Fibroblast of lung (primary cell): ENCODE results near the gene SETBP1. TPM values are rescaled to one million over a fixed set of nuclear protein-coding genes. Genes with fewer than 3 reads are reported as not detected.

ENCODE experiments used
- DNase-seq, 2 donors: peaks; one replicate each; pipeline versions ENCODE4 v3.0.0 to v3.0.0-alpha.2; 2010; ENCODE audit warnings: low read depth in 2 of 2
- H2AFZ ChIP-seq: 2 replicates; pipeline ENCODE4 v1.5.1; 2012; ENCODE audit warnings: low read length, control low read depth, inconsistent platforms
- H3K27ac ChIP-seq: 2 replicates; pipeline ENCODE4 v1.5.1; 2011; ENCODE audit warnings: low read length, control low read depth; ENCODE audit not compliant: insufficient read depth
- H3K27me3 ChIP-seq: 2 replicates; pipeline ENCODE4 v1.5.1; 2011; ENCODE audit warnings: mild to moderate bottlenecking, low read length; ENCODE audit not compliant: control insufficient read depth, insufficient read depth
- H3K36me3 ChIP-seq: 2 replicates; pipeline ENCODE4 v1.5.1; 2011; ENCODE audit warnings: low read length; ENCODE audit not compliant: control insufficient read depth, insufficient read depth
- H3K4me1 ChIP-seq: 2 replicates; pipeline ENCODE4 v1.5.1; 2011; ENCODE audit warnings: low read length; ENCODE audit not compliant: control insufficient read depth, insufficient read depth; ENCODE audit errors: extremely low read depth
- H3K4me2 ChIP-seq: 2 replicates; pipeline ENCODE4 v1.5.1; 2011; ENCODE audit warnings: low read length, control low read depth; ENCODE audit not compliant: insufficient read depth; ENCODE audit errors: extremely low read depth
- H3K4me3 ChIP-seq, 4 experiments: fragments of 200-600 bp in 1 of 4; sonication (generic) in 1 of 4; replicated peaks in 1 of 4; 2 replicates each; pipeline ENCODE4 v1.5.1; 2011 to 2016; ENCODE audit warnings: low read length in 4 of 4, low read depth in 3 of 4, mild to moderate bottlenecking in 3 of 4, control low read depth in 2 of 4, inconsistent platforms in 1 of 4, mixed read lengths in 1 of 4; ENCODE audit not compliant: insufficient read depth in 1 of 4; ENCODE audit errors: control extremely low read depth in 1 of 4
- H3K79me2 ChIP-seq: 2 replicates; pipeline ENCODE4 v1.5.1; 2012; ENCODE audit warnings: mild to moderate bottlenecking, low read length, inconsistent platforms; ENCODE audit not compliant: control insufficient read depth, insufficient read depth
- H3K9ac ChIP-seq: 2 replicates; pipeline ENCODE4 v1.5.1; 2011; ENCODE audit warnings: mild to moderate bottlenecking, low read length, control low read depth; ENCODE audit not compliant: insufficient read depth
- H3K9me3 ChIP-seq: 2 replicates; pipeline ENCODE4 v1.5.1; 2012; ENCODE audit warnings: low read depth, low read length; ENCODE audit not compliant: control insufficient read depth, insufficient read depth
- H4K20me1 ChIP-seq: 2 replicates; pipeline ENCODE4 v1.5.1; 2011; ENCODE audit warnings: low read length; ENCODE audit not compliant: control insufficient read depth, insufficient read depth; ENCODE audit errors: extremely low read depth
- EZH2 ChIP-seq: IDR thresholded peaks from 2 replicates; pipeline ENCODE4 v1.5.1; 2012; ENCODE audit warnings: low read length, control low read depth, mild to moderate bottlenecking; ENCODE audit errors: missing control alignments
- polyA plus RNA-seq, 2 donors: library from polyadenylated mRNA; depleted of rRNA in 1 of 2; stranded (reverse) in 1 of 2; unstranded in 1 of 2; fragments of >200 nt; gene quantifications; 2 replicates each; pipeline ENCODE4 v1.2.1, GENCODE V29; 2011 to 2012; ENCODE audit warnings: missing spikeins in 1 of 2
- total RNA-seq: library from RNA; depleted of rRNA; stranded (reverse); fragments of >200 nt; gene quantifications from 2 replicates; pipeline ENCODE4 v1.2.1, GENCODE V29; 2014
- TF ChIP-seq, protein P1 (sequence below), 2 donors: IDR thresholded peaks in 1 of 2; conservative IDR thresholded peaks in 1 of 2; 1 replicate in 1 of 2; 2 replicates in 1 of 2; pipeline ENCODE4 v1.5.1; 2011 to 2012; ENCODE audit warnings: low read length in 2 of 2, control low read depth in 1 of 2, inconsistent platforms in 1 of 2, low read depth in 1 of 2, mild to moderate bottlenecking in 1 of 2

Gene SETBP1
- total and polyA plus RNA-seq, 2 donors (not counting 1 experiment from before 2014, with no cell fraction given), result 4.5 to 5.4 TPM

DNA sequence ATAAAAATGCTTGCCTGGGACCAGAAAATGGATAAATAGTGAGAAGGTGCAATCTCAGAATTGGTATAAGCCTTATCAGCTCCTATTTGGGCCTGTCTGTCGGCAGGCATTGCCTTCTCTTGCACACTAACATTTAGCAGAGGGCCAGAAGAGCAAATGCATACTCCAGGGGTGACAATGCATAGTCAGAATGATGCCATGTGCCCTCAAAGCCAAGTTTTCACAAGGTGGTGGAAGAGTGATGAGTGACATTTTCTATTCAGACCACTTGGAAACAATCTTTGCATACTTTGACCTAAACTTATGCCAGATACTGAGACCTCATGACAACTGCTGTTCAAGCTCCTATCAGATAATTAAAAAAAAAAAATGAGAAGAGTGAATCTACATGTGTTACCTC, 276.3 kb downstream of the SETBP1 start:
- no peaks in the 10 kb centered on the region for H3K27me3 ChIP-seq
- DNase-seq, result no peak
- no peaks in the 10 kb centered on the region for H3K9me3 ChIP-seq
- no peak overlapping the region for H3K4me3 ChIP-seq
- H3K27ac ChIP-seq, result no peak overlapping the region
- H3K4me2 ChIP-seq, result no peak overlapping the region
- TF ChIP-seq, protein P1, sequence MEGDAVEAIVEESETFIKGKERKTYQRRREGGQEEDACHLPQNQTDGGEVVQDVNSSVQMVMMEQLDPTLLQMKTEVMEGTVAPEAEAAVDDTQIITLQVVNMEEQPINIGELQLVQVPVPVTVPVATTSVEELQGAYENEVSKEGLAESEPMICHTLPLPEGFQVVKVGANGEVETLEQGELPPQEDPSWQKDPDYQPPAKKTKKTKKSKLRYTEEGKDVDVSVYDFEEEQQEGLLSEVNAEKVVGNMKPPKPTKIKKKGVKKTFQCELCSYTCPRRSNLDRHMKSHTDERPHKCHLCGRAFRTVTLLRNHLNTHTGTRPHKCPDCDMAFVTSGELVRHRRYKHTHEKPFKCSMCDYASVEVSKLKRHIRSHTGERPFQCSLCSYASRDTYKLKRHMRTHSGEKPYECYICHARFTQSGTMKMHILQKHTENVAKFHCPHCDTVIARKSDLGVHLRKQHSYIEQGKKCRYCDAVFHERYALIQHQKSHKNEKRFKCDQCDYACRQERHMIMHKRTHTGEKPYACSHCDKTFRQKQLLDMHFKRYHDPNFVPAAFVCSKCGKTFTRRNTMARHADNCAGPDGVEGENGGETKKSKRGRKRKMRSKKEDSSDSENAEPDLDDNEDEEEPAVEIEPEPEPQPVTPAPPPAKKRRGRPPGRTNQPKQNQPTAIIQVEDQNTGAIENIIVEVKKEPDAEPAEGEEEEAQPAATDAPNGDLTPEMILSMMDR (conservative IDR thresholded peaks at IDR 0.05 in 1 of 2, IDR thresholded peaks at IDR 0.05 in 1 of 2; ENCODE audit: low read depth in 1 of 2, low read length in 2 of 2), result no peak
- TF ChIP-seq EZH2, result no peak
- no peak overlapping the region for H3K9ac ChIP-seq
- no peaks in the 10 kb centered on the region for H3K4me1 ChIP-seq
- no peak overlapping the region for H2AFZ ChIP-seq
- no peaks in the 10 kb centered on the region for H4K20me1 ChIP-seq
- H3K79me2 ChIP-seq, result no peaks in the 10 kb centered on the region
- H3K36me3 ChIP-seq, result no peaks in the 10 kb centered on the region

DNA sequence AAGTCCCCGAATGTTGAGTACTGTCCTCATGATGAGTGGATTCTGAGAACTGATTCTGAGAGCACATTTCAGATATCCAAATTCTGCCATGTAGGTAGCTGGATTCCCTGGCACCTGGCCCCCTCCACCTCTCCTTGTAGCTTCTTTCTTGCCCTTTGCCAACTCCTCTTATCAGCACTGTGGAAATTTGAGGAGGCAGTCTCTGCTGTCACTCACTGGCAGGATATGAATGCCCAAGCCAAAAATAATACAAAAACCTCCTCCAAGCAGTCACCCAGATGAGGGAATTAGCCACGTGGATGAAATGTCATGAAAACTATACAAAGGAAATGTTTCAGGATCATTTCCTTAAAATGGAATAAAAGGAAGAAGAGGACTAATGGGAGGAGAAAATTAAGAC, 276.8 kb downstream of the SETBP1 start:
- no peak overlapping the region for H3K9ac ChIP-seq
- H3K9me3 ChIP-seq, result no peaks in the 10 kb centered on the region
- no peaks in the 10 kb centered on the region for H4K20me1 ChIP-seq
- no peaks in the 10 kb centered on the region for H3K36me3 ChIP-seq
- no peaks in the 10 kb centered on the region for H3K27me3 ChIP-seq
- no peaks in the 10 kb centered on the region for H3K4me1 ChIP-seq
- H3K27ac ChIP-seq, result no peak overlapping the region
- no peak overlapping the region for H3K4me3 ChIP-seq
- no peak overlapping the region for H2AFZ ChIP-seq
- TF ChIP-seq, protein P1 (conservative IDR thresholded peaks at IDR 0.05 in 1 of 2, IDR thresholded peaks at IDR 0.05 in 1 of 2; ENCODE audit: low read depth in 1 of 2, low read length in 2 of 2), result no peak
- no peak for TF ChIP-seq EZH2
- no peaks in the 10 kb centered on the region for H3K79me2 ChIP-seq
- DNase-seq, result no peak
- H3K4me2 ChIP-seq, result no peak overlapping the region

DNA sequence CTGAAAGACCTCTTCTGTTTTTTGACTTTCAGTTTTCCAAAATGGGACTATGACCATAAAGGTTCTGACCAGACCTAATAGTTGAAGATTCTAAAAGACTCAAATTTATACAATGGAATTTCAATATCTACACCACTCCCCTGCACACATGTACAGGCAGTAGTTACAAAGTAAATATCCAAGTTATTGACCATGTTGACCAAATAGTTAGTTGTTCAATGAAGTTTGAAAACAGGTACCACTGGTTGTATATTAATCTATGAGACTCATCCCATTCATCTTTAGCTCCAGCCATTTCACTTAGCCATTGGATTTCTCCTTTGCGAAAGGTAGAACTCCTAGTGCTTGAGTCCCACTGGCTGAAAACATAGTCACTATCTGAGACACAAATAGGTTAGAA, 277.4 kb downstream of the SETBP1 start:
- H3K27me3 ChIP-seq, result no peaks in the 10 kb centered on the region
- no peaks in the 10 kb centered on the region for H3K9me3 ChIP-seq
- H3K4me3 ChIP-seq, result no peak overlapping the region
- H3K4me1 ChIP-seq, result no peaks in the 10 kb centered on the region
- DNase-seq, result no peak
- H3K9ac ChIP-seq, result no peak overlapping the region
- no peak for TF ChIP-seq EZH2
- TF ChIP-seq, protein P1 (conservative IDR thresholded peaks at IDR 0.05 in 1 of 2, IDR thresholded peaks at IDR 0.05 in 1 of 2; ENCODE audit: low read depth in 1 of 2, low read length in 2 of 2), result no peak
- no peak overlapping the region for H3K27ac ChIP-seq
- no peak overlapping the region for H2AFZ ChIP-seq
- no peaks in the 10 kb centered on the region for H3K36me3 ChIP-seq
- H3K4me2 ChIP-seq, result no peak overlapping the region
- H4K20me1 ChIP-seq, result no peaks in the 10 kb centered on the region
- no peaks in the 10 kb centered on the region for H3K79me2 ChIP-seq
